H1 (cell line): Measurements from ENCODE around the gene TMEM108. TPM values are rescaled to one million over a fixed set of nuclear protein-coding genes. Genes with fewer than 3 reads are reported as not detected.

Source experiments
- CHD7 ChIP-seq: fragments of 300-600 bp; sonication (generic); IDR thresholded peaks from 2 replicates; pipeline ENCODE4 v1.7.1; 2012; ENCODE audit warnings: low read length, moderate library complexity, mild to moderate bottlenecking, inconsistent platforms; ENCODE audit not compliant: insufficient replicate concordance
- CTBP2 ChIP-seq: IDR thresholded peaks from 2 replicates; pipeline ENCODE4 v1.7.0; 2011; ENCODE audit warnings: borderline replicate concordance, mild to moderate bottlenecking, moderate library complexity, mixed read lengths, low read length; ENCODE audit not compliant: insufficient read depth, insufficient read length
- EP300 ChIP-seq, 2 experiments: IDR thresholded peaks; 1 replicate in 1 of 2; 2 replicates in 1 of 2; pipeline ENCODE4 v1.6.1; 2011 to 2012; ENCODE audit warnings: low read depth in 2 of 2, low read length in 2 of 2, mild to moderate bottlenecking in 2 of 2, borderline replicate concordance in 1 of 2, inconsistent platforms in 1 of 2, moderate library complexity in 1 of 2
- HDAC2 ChIP-seq, 2 experiments: fragments of 300-600 bp in 1 of 2; sonication (generic) in 1 of 2; IDR thresholded peaks; 2 replicates each; pipeline ENCODE4 v1.6.1; 2011 to 2012; ENCODE audit warnings: low read depth in 2 of 2, low read length in 2 of 2, mild to moderate bottlenecking in 2 of 2, moderate library complexity in 2 of 2, borderline replicate concordance in 1 of 2, inconsistent platforms in 1 of 2
- RAD21 ChIP-seq, 2 experiments: IDR thresholded peaks in 1 of 2; conservative IDR thresholded peaks in 1 of 2; 2 replicates each; pipeline ENCODE4 v1.6.1; 2011; ENCODE audit warnings: low read depth in 2 of 2, low read length in 2 of 2, improper control_type of control experiment in 1 of 2, inconsistent platforms in 1 of 2, mild to moderate bottlenecking in 1 of 2, moderate library complexity in 1 of 2
- polyA plus RNA-seq, 7 experiments: library from polyadenylated mRNA; depleted of rRNA in 3 of 7; stranded (reverse) in 5 of 7; unstranded in 2 of 7; fragments of >200 nt in 5 of 7; fragments of 200-250 nt in 2 of 7; gene quantifications; 1 replicate in 5 of 7; 2 replicates in 1 of 7; 4 replicates in 1 of 7; pipeline versions ENCODE4 v1.2.1 to v1.2.3, GENCODE V29; 2011 to 2013; ENCODE audit warnings: missing spikeins in 2 of 7, mixed read lengths in 2 of 7
- total RNA-seq: library from RNA; stranded (reverse); fragmentation: NEBNext Ultra II Directional; extraction: Animal tissue kit (Norgen Biotek cat#: 25700); gene quantifications from 2 replicates; pipeline ENCODE4 v1.2.1, GENCODE V29; 2021

The TMEM108 gene
- total and polyA plus RNA-seq, 2 of the 8 experiments (the other 6 are each of a cell fraction or from before 2014, with no cell fraction given) = 14.3 to 16.2 TPM

- TF ChIP-seq RAD21 (IDR thresholded peaks at IDR 0.05 in 1 of 2, conservative IDR thresholded peaks at IDR 0.05 in 1 of 2; ENCODE audit: low read depth in 2 of 2, low read length in 2 of 2) = no peak
- no peak for TF ChIP-seq EP300 (IDR thresholded peaks at IDR 0.05; ENCODE audit: borderline replicate concordance in 1 of 2, low read depth in 2 of 2, low read length in 2 of 2)
- no peak for TF ChIP-seq CTBP2
- no peak for TF ChIP-seq HDAC2 (IDR thresholded peaks at IDR 0.05; ENCODE audit: borderline replicate concordance in 1 of 2, low read depth in 2 of 2, low read length in 2 of 2)
- no peak for TF ChIP-seq CHD7
Observed at GRCh38 chr3:133121450-133121849, 83.3 kb downstream of the TMEM108 start (continued).
